Muscle of leg (tissue), 11 donors: ENCODE measurements around the gene NPHP3. TPM values are rescaled to one million over a fixed set of nuclear protein-coding genes. Genes with fewer than 3 reads are reported as not detected.

Experiments
- DNase-seq: peaks from one replicate; pipeline ENCODE4 v3.0.0; 2013
- H3K27ac ChIP-seq: one replicate; pipeline ENCODE4 v1.5.1; 2013; ENCODE audit warnings: mild to moderate bottlenecking, low read length, control low read depth
- H3K27me3 ChIP-seq: one replicate; pipeline ENCODE4 v1.6.1; 2013; ENCODE audit warnings: low read length; ENCODE audit not compliant: control insufficient read depth, insufficient read depth
- H3K36me3 ChIP-seq: one replicate; pipeline ENCODE4 v1.6.1; 2013; ENCODE audit warnings: low read length; ENCODE audit not compliant: control insufficient read depth, insufficient read depth
- H3K4me1 ChIP-seq: one replicate; pipeline ENCODE4 v1.6.1; 2013; ENCODE audit warnings: low read length; ENCODE audit not compliant: control insufficient read depth, insufficient read depth
- H3K4me3 ChIP-seq: one replicate; pipeline ENCODE4 v1.5.1; 2013; ENCODE audit warnings: low read length, control low read depth
- H3K9me3 ChIP-seq: replicated peaks from 2 replicates; pipeline ENCODE4 v1.6.1; 2013; ENCODE audit warnings: low read depth, low read length; ENCODE audit not compliant: control insufficient read depth
- WGBS: methylation state at CpG from one replicate; pipeline ENCODE4 v1.1.5; 2013; ENCODE audit warnings: missing lambda C conversion rate; ENCODE audit not compliant: insufficient coverage; 5-methylcytosine and 5-hydroxymethylcytosine counted together
- polyA plus RNA-seq, 8 donors: library from polyadenylated mRNA; unstranded; fragments of 120-200 nt; gene quantifications; one replicate each; pipeline versions ENCODE4 v1.2.1 to v1.2.3, GENCODE V29; 2013; ENCODE audit warnings: inconsistent platforms in 1 of 8, low replicate concordance in 1 of 8; ENCODE audit not compliant: insufficient read length in 8 of 8, insufficient read depth in 1 of 8
- total RNA-seq: library from RNA; stranded (reverse); fragments of 120-200 nt; gene quantifications from one replicate; pipeline ENCODE4 v1.2.4, GENCODE V29; 2013

NPHP3 gene
- total and polyA plus RNA-seq, 9 donors, result 21.3 to 50.8 (median 29.4) TPM

DNA sequence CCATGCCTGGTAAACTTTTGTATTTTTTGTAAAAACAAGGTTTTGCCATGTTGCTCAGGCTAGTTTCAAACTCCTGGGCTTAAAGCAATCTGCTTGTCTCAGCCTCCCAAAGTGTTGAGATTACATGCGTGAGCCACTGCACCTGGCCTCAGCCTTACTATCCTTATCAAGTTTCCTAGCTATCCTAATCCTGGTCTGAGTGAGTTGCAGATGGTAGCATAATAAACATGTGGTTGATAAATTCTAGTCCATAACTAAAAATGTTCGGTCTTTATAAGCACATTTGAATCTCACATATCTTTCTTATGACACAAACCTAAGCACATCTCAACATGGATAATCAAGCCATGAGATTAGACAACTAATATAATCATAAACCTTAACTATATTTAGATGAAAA is 18.5 kb downstream of the NPHP3 start:
- no peaks in the 10 kb centered on the region for H3K9me3 ChIP-seq
- DNase-seq, result no peak
- H3K27ac ChIP-seq, result no peak overlapping the region
- H3K36me3 ChIP-seq, result peaks cover 32% of the 10 kb centered on the region
- H3K4me3 ChIP-seq, result no peak overlapping the region
- H3K4me1 ChIP-seq, result no peaks in the 10 kb centered on the region
- WGBS, result 100% methylated on average over 1 of the region's 2 CpGs
- H3K27me3 ChIP-seq, result no peaks in the 10 kb centered on the region

DNA sequence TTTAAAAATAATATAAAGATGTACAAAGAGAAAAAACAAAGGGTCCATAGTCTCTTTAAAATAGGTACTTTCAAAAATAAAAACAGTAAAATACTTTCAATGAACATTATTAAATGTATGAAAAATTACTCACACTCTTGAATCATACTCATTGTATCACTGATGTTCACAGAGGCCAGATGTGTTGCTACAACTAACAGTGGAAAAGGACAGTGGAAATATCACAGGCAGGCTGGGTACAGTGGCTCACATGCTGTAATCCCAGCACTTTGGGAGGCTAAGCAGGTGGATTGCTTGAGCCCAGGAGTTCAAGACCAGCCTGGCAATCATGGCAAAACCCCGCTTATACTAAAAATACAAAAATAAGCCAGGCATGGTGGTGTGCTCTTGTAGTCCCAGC is 26.8 kb downstream of the NPHP3 start:
- no peaks in the 10 kb centered on the region for H3K4me1 ChIP-seq
- no CpG with 5 or more reads among the region's 1 CpG for WGBS

DNA sequence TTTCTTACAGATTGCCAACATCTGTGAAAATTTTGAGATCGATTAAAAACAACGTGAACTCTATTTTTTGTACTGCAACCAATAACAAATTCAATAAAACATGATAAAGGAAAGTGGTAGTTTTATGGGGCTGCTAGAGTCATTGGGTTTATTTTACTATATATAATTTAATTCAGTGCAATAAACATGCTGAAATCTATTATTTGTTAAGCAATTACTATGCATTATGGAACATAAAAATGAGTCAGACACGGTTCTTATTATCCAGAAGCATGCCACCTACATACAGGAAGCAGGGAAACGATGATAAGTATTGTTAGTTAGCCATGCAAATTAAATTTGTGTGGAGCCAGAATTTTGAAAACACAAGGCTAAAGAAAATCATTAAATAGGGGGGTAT is 27.2 kb downstream of the NPHP3 start:
- Histone ChIP-seq H3K27ac (no peak overlapping the region), H3K36me3 (peaks cover 37% of the 10 kb centered on the region), H3K4me1 (no peaks in the 10 kb centered on the region), H3K9me3 (no peaks in the 10 kb centered on the region), H3K27me3 (no peaks in the 10 kb centered on the region), H3K4me3 (no peak overlapping the region)
- no peak for DNase-seq
- WGBS, result no CpG with 5 or more reads among the region's 4 CpGs

More for the DNA sequence above, 26.8 kb downstream of the NPHP3 start:
- Histone ChIP-seq H3K36me3 (peaks cover 34% of the 10 kb centered on the region), H3K4me3 (no peak overlapping the region), H3K27ac (no peak overlapping the region), H3K27me3 (no peaks in the 10 kb centered on the region), H3K9me3 (no peaks in the 10 kb centered on the region)
- DNase-seq, result no peak

DNA sequence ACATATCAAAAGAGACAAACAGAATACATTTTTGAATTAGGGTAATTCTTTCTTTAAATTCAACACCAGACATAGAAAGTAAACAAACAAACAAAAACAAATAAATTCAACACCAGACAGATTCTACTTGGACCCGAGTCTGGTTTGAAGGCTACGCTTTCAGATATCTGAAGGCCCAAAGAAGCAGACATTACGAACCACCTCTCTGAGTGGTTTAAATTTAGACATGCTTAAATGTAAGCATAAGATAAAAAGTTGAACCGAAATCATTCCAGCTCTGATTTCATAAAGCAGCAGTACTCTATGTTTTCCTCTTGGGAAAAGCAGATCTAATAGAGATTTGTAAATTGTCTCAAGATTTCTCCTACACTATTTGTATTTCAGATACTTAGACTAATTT is 32.2 kb downstream of the NPHP3 start:
- DNase-seq, result no peak
- H3K9me3 ChIP-seq, result no peaks in the 10 kb centered on the region
- no peaks in the 10 kb centered on the region for H3K27me3 ChIP-seq
- no peak overlapping the region for H3K4me3 ChIP-seq
- H3K36me3 ChIP-seq, result peaks cover 37% of the 10 kb centered on the region
- no peaks in the 10 kb centered on the region for H3K4me1 ChIP-seq
- no peak overlapping the region for H3K27ac ChIP-seq
- 87% methylated on average over 3 of the region's 4 CpGs for WGBS

DNA sequence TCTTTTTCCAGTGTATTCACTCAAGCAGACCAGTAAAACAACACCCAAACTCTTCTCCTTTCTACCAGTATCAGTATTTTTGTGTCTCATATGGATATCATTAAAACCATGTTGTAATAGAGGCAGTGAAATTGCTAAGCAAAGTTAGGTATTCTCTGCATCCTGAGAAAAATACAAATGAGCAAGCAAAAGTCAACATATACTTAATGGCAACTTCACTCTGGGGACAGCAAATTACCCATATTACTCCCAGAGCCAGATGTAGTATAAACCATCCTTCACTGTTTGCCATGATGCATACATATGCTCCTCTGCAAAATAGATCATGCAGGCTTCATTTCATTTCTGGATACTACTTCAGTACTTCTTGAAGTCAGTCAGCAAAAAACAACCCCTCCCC is 40.0 kb downstream of the NPHP3 start:
- Histone ChIP-seq H3K4me1 (no peaks in the 10 kb centered on the region), H3K36me3 (peaks cover 24% of the 10 kb centered on the region), H3K27me3 (no peaks in the 10 kb centered on the region), H3K27ac (no peak overlapping the region), H3K9me3 (no peaks in the 10 kb centered on the region), H3K4me3 (no peak overlapping the region)
- peak; percentile 71 for DNase-seq

DNA sequence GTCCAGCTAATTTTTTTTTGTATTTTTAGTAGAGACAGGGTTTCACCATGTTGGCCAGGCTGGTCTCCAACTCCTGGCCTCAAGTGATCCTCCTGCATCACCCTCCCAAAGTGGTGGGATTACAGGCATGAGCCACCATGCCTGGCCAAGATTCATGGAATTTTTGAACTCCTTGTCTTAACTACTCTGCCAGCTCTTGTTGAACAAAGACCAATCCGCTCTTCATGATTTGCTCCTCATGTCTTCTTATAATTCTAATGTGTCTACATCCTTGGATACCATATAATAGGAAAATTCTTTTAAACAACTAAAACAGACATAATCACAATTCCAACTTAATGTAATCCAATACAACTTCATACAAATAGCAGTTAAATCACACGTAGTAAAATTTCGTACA is 40.8 kb downstream of the NPHP3 start:
- Histone ChIP-seq H3K36me3 (peaks cover 24% of the 10 kb centered on the region), H3K9me3 (no peaks in the 10 kb centered on the region), H3K27ac (no peak overlapping the region), H3K27me3 (no peaks in the 10 kb centered on the region), H3K4me3 (no peak overlapping the region), H3K4me1 (no peaks in the 10 kb centered on the region)
- WGBS, result no CpG with 5 or more reads among the region's 3 CpGs
- DNase-seq, result peak; percentile 78

DNA sequence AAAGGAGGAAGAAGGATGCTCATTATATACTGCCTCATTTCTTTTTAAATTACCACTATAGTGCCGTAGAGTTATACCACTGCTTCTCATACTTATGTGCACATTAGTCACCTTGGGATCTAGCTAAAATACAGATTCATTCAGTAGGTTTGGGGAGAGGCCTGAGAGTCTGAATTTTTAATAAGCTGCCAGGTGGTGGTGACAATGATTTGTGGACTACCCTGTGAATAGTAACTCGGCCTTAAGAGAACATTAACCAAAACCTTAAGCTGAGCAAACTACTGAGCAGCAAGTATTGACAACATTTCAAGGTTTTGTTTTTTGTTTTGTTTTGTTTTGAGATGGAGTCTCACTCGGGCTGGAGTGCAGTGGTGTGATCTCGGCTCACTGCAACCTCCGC is 42.3 kb downstream of the NPHP3 start:
- Histone ChIP-seq H3K27me3 (no peaks in the 10 kb centered on the region), H3K4me1 (no peaks in the 10 kb centered on the region), H3K27ac (no peak overlapping the region), H3K9me3 (no peaks in the 10 kb centered on the region), H3K36me3 (peaks cover 21% of the 10 kb centered on the region), H3K4me3 (no peak overlapping the region)
- 97% methylated on average over 3 of the region's 5 CpGs for WGBS
- no peak for DNase-seq

DNA sequence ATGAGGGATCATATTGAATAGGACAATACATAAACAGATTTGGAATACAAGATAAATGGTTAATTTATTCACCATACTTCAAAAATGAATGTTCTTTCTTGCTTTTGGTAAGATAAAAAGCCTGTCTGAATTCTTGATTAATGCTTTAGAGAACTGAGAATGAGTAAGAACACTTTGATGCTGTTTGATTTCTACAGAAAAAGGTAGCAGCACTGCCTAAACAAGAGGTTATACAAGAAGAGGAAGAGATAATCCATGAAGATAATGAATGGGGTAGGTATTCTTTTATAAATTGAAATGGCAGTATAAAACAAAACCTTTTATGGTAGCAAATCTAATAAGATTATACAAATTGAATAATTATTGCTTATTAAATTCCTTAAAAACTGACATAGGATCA is 46.8 kb downstream of the NPHP3 start:
- Histone ChIP-seq H3K4me3 (no peak overlapping the region), H3K36me3 (peaks cover 11% of the 10 kb centered on the region), H3K9me3 (no peaks in the 10 kb centered on the region), H3K27ac (no peak overlapping the region), H3K4me1 (no peaks in the 10 kb centered on the region), H3K27me3 (no peaks in the 10 kb centered on the region)
- DNase-seq, result no peak

DNA sequence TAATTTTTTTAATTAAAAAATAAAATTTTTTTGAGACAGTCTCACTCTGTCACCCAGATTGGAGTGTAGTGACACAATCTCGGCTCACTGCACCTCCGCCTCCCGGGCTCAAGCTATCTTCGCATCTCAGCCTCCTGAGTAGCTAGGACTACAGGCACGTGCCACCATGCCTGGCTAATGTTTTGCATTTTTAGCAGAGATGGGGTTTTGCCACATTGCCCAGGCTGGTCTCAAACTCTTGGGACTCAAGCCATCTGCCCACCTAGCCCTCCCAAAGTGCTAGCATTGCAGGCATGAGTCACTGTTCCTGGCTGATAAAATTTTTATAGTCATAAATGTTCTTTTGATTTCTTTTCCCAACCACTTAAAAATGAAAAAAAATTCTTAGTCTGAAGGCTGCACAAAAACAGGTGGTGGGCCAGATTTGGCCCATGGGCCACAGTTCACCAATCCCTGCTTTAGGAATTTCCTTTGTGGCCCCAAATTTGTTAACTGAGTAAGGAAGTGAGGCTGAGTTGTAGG is 52.9 kb downstream of the NPHP3 start:
- Histone ChIP-seq H3K4me3 (no peak overlapping the region), H3K36me3 (peaks cover 12% of the 10 kb centered on the region), H3K4me1 (no peaks in the 10 kb centered on the region), H3K27me3 (no peaks in the 10 kb centered on the region), H3K27ac (no peak overlapping the region), H3K9me3 (no peaks in the 10 kb centered on the region)
- DNase-seq, result no peak
- WGBS, result 89% methylated on average over 4 of the region's 5 CpGs

DNA sequence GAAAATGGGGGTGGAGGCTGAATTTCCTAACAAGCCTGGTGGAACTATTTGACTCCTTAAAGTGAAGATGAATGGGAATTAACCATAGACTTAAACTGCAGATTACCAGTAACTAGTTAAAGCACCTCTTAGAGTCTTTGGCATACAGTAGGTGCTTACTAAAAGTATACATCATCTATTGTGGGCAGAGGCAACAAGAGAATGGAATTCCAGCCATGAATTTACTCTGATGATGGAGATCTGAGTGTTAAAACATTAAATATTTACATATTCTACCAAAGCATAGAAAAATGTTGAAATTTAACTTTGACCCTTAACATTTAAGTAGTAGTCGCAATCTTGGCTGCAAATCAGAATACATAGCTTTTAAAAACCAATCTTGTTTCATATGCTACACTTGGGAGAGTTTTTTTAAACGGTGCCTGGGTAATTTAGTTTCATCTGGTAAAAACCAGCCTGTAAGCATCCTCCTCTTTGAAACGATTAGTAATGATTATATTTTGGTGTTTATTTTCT is 56.9 kb downstream of the NPHP3 start:
- H3K27me3 ChIP-seq, result no peaks in the 10 kb centered on the region
- peaks cover 10% of the 10 kb centered on the region for H3K36me3 ChIP-seq
- no peaks in the 10 kb centered on the region for H3K4me1 ChIP-seq
- WGBS, result no CpG with 5 or more reads among the region's 3 CpGs
- H3K27ac ChIP-seq, result no peak overlapping the region
- no peaks in the 10 kb centered on the region for H3K9me3 ChIP-seq
- DNase-seq, result no peak
- no peak overlapping the region for H3K4me3 ChIP-seq

DNA sequence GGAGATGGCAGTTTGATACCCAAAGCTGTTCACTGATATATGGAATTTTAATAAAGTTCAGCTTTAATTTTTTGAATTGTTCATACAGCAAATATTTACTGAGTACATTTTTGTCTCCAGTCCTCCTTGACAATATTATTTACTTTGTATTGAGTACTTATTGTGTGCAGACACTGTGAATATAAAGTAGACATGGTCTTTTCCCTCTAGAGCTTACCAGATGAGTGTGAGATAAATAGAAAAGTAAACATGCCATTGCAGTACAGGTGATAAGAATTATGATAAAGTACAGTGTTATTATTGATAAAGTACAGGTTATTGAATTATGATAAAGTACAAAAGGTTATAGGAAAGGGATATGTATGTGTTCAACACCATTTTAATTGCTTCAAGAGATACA is 60.0 kb downstream of the NPHP3 start:
- H3K4me3 ChIP-seq, result no peak overlapping the region
- H3K36me3 ChIP-seq, result peaks cover 3% of the 10 kb centered on the region
- H3K4me1 ChIP-seq, result peaks cover 2% of the 10 kb centered on the region
- DNase-seq, result no peak
- H3K9me3 ChIP-seq, result no peaks in the 10 kb centered on the region
- H3K27ac ChIP-seq, result no peak overlapping the region
- no peaks in the 10 kb centered on the region for H3K27me3 ChIP-seq
